ENCODE results near the gene KLHDC10.
"Not testable (repeated sequence)": the region's sequence is repeated elsewhere in the genome, so short reads cannot be mapped to it uniquely, and the experiment has no call there.

KLHDC10 gene

DNA sequence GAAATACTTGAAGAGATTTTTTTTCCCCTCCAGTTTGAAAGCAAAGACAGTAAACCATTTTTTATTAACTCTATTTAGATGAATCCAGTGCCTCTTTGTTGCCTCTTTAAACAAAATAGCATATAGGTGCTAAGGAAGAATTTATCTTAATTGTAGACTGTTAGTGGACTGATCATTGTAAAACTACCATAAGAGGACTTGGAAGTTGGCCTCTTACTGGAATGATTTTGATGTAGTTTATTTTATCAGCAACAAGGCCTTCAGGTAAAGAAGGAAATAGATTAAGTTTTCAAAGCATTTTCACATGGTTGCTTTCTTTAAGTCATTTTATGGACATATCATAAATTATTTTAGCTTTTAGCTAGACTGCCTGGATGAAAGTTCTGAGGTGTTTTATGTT, 53.2 kb downstream of the KLHDC10 start:
- DNase-seq = no peak

DNA sequence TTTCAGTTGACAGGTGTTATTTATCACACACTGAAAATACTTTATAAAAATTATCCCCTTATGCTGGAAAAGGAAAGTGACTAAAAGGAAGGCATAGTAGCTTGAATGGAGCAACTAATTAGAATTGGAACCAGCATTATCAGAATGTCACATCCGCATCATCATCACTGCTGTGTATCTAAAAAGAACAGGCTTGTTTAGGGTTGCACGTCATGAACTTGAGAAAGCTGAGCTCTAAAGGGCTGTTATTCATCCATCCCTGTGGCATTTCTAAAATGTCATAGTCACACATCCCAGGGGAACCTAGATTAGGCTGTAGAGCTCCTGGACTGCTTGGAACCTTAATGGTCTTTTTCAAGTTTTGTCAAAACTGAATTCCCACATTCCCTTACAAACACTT, 54.4 kb downstream of the KLHDC10 start:
- no peak for DNase-seq

DNA sequence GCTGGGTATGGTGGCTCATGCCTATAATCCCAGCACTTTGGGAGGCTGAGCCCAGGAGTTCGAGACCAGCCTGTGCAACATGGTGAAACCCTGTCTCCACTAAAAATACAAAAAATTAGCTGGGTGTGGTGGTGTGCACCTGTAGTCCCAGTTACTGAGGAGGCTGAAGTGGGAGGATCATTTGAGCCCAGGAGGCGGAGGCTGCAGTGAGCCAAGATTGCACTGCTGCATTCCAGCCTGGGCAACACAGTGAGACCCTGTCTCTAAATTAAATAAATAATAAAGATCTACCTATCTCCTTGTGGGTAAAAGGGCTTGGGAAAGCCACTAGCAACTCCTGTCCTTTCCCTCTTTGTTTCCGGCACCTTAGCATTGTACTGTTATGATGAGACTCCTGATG, 56.5 kb downstream of the KLHDC10 start:
- not testable (repeated sequence) for DNase-seq

DNA sequence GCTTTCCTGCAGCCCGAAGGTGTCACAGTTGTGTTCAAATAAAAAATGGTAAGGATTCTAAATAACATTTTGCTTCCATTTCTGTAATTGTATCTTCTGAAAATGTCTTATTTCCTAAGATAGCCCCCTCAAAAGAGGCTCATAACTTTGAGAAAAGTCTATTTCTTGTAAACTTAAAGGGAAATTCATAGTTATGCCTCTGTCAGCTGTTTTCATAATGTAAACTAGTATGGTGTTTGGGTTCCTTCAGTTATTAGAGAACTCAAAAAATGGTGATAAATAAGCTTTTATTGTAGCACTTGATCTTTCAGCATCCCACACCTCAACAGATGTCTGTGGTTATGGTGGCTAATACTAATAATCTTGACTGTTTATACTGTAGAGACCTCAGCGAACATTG, 57.1 kb downstream of the KLHDC10 start:
- DNase-seq = no peak

DNA sequence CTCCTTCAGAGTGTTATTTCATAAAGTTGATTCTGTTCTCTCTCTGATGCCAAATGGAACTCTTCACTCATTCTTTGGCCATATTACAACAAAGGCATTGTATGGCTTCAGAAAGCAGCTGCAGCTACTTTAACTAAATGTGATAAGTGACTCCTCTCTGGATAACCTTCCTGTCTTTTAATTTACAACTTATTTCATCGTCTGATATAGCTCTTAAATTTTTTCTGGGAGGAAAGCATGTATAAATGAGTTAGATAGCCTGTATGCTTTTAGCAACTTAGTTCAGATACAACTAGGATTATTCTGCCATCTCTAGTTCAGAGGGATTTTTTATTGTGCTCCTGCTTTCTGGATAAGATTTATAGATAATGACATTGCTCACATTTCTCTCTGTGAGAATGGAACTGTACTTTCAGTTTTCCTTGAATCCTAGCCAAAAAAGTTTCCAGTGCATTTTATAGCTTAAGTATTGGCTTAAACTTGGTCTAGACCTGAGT, 57.5 kb downstream of the KLHDC10 start:
- DNase-seq = no peak

DNA sequence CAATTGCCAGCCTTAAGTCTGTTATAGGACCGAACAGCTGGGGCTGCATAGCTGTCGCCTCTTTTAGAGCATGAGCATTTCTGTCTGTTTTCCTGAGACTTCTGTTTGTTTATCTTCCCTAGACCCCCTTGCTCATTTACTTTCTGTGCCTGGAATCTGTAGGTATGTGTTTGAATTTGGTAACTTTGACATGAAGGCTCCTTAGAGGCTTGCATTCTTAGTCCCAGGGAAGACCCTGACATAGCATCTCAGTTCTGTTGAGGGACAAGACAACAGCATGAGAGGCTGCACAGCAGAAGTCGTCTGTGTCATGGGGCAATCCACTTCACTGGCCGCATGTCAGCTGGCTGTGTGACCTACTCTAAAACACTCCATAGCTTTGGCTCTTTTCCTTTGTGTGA, 58.7 kb downstream of the KLHDC10 start:
- DNase-seq = no peak

DNA sequence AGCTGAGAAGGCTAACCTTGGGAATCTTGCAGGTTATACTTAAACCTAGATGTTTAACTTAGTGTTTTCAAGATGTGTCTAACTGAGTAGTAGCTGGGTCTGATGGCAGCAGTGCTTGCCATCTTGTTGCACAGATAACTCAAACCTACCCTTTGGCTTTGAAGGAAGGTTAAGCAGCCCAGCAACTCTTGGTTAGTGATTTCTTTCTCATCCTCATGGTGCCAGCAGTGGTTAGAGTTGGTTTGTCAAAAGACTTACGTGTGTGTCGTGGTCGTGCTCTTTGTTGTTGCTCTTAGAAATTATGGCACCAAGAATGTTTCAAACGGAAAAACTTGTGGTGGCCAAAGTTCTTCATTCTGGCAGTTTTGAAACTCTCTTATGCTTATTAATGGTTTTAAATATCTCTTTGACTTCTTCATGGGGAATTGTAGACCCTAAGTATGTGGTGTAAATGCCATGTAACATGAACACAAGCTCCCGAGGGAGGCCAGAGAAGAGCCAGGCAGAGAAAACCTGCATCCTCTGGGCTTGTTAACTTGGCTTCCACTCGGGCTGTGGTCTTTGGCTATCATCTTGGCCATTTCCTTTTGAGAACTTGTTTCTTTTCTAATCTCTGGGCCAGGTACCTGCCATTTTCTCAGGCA, 61.0 kb downstream of the KLHDC10 start:
- DNase-seq = no peak

DNA sequence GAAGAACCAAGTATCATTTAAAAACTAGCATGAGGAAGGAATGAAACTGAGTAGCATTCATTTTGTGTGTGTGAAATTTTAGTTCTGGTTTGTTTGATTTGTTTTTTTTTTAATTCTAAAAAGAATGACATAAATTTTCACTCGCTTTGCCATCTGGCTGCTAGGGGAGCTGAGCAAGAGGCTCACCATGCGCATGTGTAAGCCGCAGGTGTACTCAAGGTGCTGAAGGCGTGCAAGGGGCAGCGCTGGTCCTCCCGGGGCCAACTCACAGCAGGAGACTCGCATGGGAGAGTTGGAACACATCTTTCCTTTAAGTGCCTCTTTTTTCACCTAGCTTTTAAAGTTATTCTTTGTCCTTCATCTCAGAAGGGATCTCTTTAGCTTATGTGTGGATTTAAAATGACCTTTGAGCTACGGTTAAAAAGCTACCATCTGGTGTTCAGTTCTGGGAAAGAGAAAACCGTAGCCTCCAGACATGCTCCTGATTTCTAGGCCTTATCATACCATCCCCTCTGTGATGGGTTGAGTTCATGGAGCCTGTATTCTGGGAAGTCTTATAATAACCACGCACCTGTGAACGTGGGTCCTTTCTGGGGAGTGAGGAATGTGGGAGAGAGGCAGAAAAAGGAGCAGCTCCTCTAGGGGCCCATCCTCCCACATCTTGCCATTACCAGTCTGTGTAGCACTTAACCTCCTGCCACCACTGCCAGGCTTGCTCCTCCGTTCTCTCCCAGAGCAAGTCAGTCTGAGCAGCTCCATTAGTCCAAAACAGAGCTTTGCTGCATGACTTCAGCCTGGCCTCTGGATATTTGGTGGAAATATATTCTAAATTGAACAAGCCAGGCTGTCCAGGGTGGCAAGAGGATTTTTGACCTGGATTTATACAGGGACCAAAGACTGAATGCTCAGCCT, 61.9 kb downstream of the KLHDC10 start:
- no peak for DNase-seq

DNA sequence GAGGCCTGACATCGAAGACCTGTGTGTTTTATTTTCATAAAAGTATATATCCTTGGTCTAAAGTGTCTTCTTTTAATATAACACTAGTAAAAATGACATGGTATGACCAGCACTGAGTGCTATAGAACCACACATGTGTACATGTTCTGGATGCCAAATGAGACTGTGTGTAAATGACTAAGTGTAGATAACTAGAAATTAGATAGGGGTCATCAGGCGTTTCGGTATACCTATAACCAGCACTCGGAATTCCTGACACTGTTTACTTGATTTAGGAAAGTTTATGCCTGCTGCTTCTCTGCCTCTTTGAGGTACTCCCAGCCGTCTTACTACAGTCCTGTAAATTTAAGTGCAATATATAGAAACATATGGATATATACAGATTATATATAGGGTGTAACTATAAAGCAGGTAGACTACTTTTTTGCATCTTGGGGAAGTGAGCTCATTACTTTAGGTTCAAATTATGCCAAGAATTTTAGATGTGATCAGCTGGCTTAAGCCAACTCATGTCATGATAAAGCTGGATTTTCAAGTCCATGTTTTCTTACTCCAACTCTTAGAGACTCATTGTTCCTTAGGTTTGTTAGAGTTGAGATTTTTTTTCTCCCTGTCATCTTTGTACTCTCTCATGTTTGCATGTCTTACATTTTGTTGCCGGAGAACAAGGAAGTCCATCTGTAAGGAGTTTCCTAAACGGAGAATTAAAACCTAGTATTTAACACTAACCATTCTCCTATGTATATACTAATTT, 62.9 kb downstream of the KLHDC10 start:
- DNase-seq = no peak

DNA sequence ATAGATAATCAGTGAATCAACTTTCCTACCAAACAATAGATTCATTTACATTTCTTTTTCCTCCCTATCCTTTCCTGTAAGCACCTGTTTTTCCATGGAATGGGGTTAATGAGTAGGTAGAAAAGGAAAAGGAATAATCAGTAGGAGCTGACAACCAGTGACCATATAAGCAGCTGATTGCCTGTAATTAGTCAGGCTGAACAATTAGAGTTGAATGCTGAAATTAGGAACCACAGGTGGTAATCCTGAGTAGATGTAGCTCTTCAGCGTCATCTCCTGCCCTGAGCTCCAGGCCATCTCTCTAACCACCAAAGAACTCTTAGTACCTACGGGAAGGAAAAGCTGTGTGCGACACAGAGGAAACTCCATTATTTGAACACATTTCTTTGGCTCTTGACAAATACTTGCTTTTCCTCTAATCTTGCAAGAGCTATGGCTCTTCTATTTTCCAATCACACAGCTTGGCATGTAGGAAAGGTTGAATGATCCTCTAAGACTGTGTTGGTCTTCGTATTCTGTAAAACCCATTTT, 63.8 kb downstream of the KLHDC10 start:
- no peak for DNase-seq

DNA sequence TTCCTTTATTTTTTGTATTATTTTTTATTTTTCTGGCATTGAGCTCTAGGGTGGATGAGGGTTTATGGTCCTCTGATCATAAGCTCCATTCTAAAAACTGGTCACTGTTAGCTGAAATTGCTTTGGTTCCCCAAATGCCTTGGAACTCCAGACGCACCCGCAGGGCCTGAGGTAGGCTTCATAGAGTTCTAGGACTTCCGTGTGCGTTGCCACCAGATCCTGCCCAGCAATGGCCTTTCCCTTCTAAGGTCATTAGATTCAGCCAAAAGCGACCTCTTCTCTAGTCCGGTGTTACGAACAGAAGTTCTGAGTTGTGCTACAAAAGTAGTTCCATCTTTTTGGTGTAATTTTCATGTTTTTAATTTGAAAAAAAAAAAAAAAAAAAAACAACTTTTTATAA, 64.4 kb downstream of the KLHDC10 start:
- no peak for DNase-seq

DNA sequence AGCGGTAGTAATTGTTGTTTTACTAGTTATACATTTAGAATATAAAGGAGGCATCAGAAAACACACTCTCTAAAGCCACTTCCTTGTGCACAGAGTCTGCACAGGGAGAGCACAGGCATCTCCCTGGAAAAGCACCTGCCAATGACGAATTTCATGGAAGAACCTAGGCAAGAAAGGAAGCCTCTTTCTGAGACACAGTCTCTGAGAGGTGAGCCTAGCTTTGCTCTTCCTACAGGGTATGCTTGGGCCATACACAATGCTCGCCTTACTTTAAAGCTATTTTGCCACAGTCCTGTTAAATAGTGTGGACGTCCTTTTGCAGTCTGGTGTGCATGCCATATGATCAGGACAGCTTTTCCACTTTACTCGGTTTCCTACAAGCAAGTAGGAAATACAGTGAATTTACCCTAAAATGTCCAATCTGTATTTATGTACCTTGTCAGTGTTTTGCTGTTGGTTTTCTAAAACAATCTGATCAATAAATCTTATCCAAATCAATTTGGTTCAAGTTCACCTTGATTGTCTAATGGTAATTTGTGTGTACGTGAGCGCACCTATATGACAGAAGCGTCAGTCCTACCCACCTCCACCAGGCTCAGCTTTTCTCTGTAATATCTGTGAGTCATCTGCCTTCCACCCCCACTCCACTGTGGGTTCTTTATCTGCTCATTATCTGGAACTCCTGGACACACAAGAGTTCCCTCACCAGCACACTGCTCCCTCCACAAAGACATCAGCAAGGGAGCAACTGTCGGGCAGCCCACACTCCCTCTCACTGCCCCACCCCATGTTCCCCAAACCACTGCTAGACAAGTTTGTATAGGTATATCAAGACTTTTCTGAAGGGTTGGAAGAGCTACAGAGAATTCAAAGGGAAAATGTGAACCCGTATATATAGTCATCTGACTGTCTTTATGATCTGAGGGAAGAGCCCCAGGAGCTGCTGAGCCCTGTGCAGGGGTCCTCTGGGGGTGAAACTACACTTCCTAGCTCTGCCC, 65.2 kb downstream of the KLHDC10 start:
- DNase-seq = no peak

DNA sequence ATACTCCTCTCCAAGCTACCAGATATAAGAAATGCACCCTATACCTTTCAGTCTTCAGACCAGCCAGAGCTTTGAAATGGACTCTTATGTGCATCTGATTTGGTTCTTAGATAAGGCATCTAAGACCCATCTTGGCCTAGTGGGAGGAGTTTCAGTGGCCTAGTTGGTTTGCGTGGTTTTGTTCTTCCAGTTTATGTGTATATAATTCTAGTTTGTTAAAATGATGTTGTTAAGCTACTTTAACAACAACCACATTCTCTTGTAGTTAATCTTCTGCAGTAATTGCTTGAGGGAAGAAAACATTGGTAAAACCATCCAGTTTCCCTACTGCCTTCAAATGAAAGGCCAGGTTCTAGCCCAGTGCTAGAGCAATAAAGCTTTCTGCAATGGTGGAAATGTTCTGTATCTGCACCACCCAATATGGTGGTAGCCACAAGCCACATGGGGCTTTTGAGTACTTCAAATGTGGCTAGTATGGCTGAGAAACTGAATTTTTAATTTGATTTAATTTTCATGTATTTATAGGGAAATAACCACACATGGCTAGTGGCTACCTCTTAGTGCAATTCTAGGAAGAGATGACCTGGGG, 66.3 kb downstream of the KLHDC10 start:
- DNase-seq = no peak

DNA sequence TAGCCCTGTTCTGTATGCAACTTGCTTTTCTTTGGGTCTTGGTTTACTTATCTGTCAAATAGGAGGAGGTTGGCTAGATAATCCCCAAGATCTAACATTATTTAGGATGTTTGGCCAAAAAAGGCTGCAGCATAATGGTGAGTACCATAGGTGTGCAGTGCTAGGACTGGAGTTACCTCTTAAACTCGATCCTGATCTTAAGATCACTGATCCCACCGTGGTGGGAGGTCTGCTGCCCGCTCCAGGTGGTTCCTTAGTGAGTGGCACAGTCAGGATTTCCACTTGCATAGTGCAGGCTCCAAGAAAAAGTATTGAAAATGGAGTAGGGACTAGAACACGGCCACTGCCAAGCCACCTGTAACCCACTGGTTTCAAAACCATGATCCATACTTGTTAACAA, 66.9 kb downstream of the KLHDC10 start:
- DNase-seq = no peak

DNA sequence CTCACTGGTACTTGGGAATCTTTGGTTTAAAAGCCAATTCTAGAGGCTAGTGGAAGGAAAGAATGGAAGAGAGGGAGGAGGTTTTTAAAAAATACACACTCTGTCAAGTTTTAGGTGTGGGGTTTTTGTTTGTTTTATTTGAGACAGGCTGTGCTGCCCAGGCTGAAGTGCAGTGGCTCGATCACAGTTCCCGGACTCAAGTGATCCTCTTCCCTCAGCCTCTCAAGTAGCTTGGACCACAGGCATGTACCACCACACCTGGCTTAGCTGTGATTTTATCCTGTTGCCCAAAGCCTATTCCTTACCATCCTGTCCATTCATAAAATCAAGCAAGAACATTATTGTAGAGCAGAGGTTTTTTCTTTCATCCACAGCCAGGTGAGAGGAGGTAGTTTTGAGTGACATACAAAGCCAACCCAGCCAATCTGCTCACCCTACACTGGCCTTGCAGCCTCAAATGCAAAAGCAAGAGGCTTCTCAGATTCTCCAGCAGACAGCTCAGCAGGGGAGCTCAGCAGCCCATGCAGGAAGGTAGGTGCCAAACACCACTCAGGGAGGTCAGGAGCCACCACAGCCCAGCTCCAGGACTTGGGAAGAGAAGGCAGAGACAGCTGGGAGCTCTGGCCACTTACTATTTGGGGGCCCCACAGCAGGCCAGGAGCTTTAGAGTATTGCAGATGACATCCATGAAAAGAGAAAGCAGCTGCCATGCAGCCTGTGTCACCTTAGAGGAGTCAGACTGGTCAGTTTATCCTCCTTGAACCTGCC, 69.0 kb downstream of the KLHDC10 start:
- no peak for DNase-seq

DNA sequence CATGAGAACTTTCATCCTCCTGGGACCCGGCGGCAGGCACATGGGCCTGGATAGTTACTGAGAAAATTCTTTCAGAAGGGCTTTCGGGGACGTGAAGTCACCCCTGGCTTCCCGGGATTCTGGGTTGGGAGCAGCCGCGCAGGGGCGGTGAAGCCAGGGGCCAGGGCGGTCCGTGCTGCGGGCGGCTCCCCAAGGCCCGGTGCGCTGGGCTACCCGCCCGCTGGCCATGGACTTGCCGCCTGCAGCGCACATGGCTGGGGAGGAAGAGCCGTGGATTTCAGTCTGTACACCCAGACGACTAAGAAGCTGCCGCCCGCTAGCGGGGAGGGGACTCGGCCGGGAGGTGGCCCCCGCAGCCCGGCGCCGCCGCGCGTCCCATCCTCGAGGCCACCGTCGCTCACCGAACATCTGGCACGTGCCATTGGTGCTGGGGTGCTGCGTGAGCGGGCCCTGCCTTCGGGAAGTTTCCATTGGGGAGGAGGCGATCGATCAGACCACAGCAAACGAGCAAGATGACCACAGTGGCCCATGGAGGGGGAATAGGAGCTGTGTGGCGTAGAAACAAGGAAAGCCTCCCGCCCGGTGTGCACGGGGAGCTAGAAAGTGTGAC, 70.3 kb downstream of the KLHDC10 start:
- DNase-seq = no peak

DNA sequence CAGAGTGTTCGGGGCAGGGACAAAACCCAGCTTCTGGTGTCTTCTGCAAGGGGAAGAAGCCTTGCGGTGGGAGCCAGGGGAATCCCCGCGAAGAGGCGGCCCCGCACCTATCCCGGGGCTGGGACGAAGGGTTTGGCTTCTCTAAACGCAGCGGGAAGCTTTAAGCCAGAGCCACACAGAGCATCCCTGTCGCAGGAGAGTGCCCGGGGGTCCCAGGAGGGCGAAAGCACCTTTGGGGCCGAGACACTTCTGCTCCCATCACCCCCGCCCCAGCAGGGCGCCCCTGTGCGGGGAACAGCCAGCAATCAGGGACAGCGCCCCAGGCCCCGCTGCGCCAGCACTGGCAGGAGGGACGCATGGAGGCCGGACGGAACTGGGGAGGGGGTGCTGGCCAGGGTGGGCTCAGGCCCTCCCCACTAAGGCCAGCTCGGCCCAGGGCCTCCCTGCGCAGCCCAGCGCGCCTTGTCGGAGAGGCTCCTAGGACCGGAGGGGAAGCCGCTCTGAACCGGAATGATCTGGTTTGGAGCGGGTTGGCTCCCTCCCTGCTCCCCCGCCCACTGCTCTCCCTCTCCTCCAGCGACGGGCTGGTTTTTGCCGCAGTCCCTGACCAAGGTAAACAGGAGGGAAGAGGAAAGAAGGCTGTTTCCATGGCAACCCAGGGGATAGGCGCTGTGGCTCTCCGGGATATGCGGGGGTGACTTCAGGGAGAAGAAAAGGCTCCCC, 71.0 kb downstream of the KLHDC10 start:
- peak in 4 of 5 donors; percentile 27 to 41 (median 29) for DNase-seq

DNA sequence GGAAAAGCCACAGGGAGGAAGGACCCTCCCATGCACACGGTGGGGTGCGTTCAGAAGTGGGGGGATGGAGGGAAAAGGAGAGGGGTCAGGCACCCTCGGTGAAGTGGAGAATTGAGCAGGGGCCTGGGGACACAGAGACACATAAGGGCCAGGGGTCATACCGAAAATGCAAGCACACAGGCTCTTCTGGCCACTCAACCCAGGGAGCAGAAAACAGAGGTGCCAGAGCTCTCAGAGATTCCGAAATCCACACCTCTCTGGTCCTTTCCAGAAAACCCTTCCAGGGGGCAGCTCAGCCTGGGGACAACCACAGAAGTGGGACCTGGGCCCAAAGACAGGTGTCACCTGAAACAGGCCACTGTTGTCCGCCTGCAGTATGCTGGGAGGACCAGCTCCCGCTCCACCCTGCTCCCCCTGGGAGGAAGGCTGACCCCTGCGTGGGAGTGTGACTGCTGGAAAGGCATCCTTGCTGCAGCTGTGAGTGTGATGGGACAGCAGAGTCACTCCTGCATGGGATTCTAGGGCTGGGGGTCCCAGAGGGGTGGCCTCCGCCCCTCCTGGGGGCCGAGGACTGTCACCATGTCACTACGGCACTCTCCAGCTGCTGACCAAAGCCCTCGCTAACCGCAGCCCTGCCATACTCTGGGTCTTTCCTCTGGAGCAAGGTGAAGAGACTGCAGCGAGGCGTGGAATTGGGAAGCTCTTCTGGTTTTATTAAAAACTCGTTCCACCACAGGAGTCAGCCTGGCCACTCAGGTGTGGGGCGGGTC, 71.7 kb downstream of the KLHDC10 start:
- DNase-seq = no peak

Data from T-helper 1 cell (primary cell).